ENCODE data around the gene KCNQ1. TPM values are rescaled to one million over a fixed set of nuclear protein-coding genes. Genes with fewer than 3 reads are reported as not detected.

Gene KCNQ1
- total and polyA plus RNA-seq, 2 donors (not counting 1 experiment from before 2014, with no cell fraction given) = not detected

GRCh38 chr11:2747248-2748027 is 302.6 kb downstream of the KCNQ1 start:
- Histone ChIP-seq H3K27me3 (ENCODE audit: control insufficient read depth, insufficient read depth, low read length) (no peaks in the 10 kb centered on the region), H3K4me3 (replicated peaks in 1 of 4; ENCODE audit: control extremely low read depth in 1 of 4, insufficient read depth in 1 of 4, low read depth in 3 of 4, low read length in 4 of 4) (no peak overlapping the region), H3K36me3 (ENCODE audit: control insufficient read depth, insufficient read depth, low read length) (no peaks in the 10 kb centered on the region), H3K4me1 (ENCODE audit: control insufficient read depth, extremely low read depth, insufficient read depth, low read length) (peaks cover under 1% of the 10 kb centered on the region), H4K20me1 (ENCODE audit: control insufficient read depth, extremely low read depth, insufficient read depth, low read length) (no peaks in the 10 kb centered on the region), H3K4me2 (ENCODE audit: extremely low read depth, insufficient read depth, low read length) (no peak overlapping the region), H3K79me2 (ENCODE audit: control insufficient read depth, insufficient read depth, low read length) (no peaks in the 10 kb centered on the region), H3K27ac (ENCODE audit: insufficient read depth, low read length) (no peak overlapping the region), H3K9ac (ENCODE audit: insufficient read depth, low read length) (no peak overlapping the region), H2AFZ (ENCODE audit: low read length) (no peak overlapping the region), H3K9me3 (ENCODE audit: control insufficient read depth, insufficient read depth, low read depth, low read length) (no peaks in the 10 kb centered on the region)
- no peak for DNase-seq (ENCODE audit: low read depth in 2 of 2)
- no peak for TF ChIP-seq CTCF (conservative IDR thresholded peaks at IDR 0.05 in 1 of 2, IDR thresholded peaks at IDR 0.05 in 1 of 2; ENCODE audit: low read depth in 1 of 2, low read length in 2 of 2)
- TF ChIP-seq EZH2 (IDR thresholded peaks at IDR 0.05; ENCODE audit: low read length, missing control alignments) = no peak

GRCh38 chr11:2748061-2748813 is 303.4 kb downstream of the KCNQ1 start:
- no peaks in the 10 kb centered on the region for H3K9me3 ChIP-seq (ENCODE audit: control insufficient read depth, insufficient read depth, low read depth, low read length)

More at GRCh38 chr11:2748061-2748813, 303.4 kb downstream of the KCNQ1 start:
- DNase-seq (ENCODE audit: low read depth in 2 of 2) = no peak
- no peaks in the 10 kb centered on the region for H3K4me1 ChIP-seq (ENCODE audit: control insufficient read depth, extremely low read depth, insufficient read depth, low read length)
- no peak overlapping the region for H3K9ac ChIP-seq (ENCODE audit: insufficient read depth, low read length)
- H3K79me2 ChIP-seq (ENCODE audit: control insufficient read depth, insufficient read depth, low read length) = no peaks in the 10 kb centered on the region
- H4K20me1 ChIP-seq (ENCODE audit: control insufficient read depth, extremely low read depth, insufficient read depth, low read length) = no peaks in the 10 kb centered on the region
- TF ChIP-seq CTCF (conservative IDR thresholded peaks at IDR 0.05 in 1 of 2, IDR thresholded peaks at IDR 0.05 in 1 of 2; ENCODE audit: low read depth in 1 of 2, low read length in 2 of 2) (no peak), EZH2 (IDR thresholded peaks at IDR 0.05; ENCODE audit: low read length, missing control alignments) (no peak)
- no peak overlapping the region for H2AFZ ChIP-seq (ENCODE audit: low read length)
- H3K4me2 ChIP-seq (ENCODE audit: extremely low read depth, insufficient read depth, low read length) = no peak overlapping the region
- H3K27me3 ChIP-seq (ENCODE audit: control insufficient read depth, insufficient read depth, low read length) = no peaks in the 10 kb centered on the region
- no peak overlapping the region for H3K4me3 ChIP-seq (replicated peaks in 1 of 4; ENCODE audit: control extremely low read depth in 1 of 4, insufficient read depth in 1 of 4, low read depth in 3 of 4, low read length in 4 of 4)
- H3K36me3 ChIP-seq (ENCODE audit: control insufficient read depth, insufficient read depth, low read length) = no peaks in the 10 kb centered on the region
- no peak overlapping the region for H3K27ac ChIP-seq (ENCODE audit: insufficient read depth, low read length)

Data from fibroblast of lung (primary cell).